ENCODE results near the gene RPS6KA6. TPM values are rescaled to one million over a fixed set of nuclear protein-coding genes. Genes with fewer than 3 reads are reported as not detected.

Gene RPS6KA6
- total RNA-seq, 4 donors from 2014 or later, result 2.2 to 16.4 (median 12.4) TPM

GRCh38 chrX:84219551-84219950 lies 31.6 kb upstream of the RPS6KA6 start:
- Histone ChIP-seq H3K4me3 (no peak overlapping the region), H3K27ac (no peak overlapping the region), H3K9me3 (no peaks in the 10 kb centered on the region), H3K27me3 (no peaks in the 10 kb centered on the region), H3K36me3 (no peaks in the 10 kb centered on the region), H3K4me1 (no peaks in the 10 kb centered on the region)
- in situ Hi-C loops (cut with MboI; ENCODE audit: low pct_ligation_motif_present in 1 of 4, low pct_unique_long_range_greater_than_20kb in 1 of 4, low sequenced_read_pairs in 3 of 4) (no loop called here), intact Hi-C loops (cut with DNase I; ENCODE audit: low total_unique reads) (no loop called here)
- WGBS, 2 donors (ENCODE audit: low coverage in 1 of 2), result 36 to 100% methylated on average over 1 of the region's 1 CpG
- no peak for DNase-seq
- no peak for TF ChIP-seq EP300 (IDR thresholded peaks at IDR 0.05; ENCODE audit: low read depth)
- no peak for TF ChIP-seq POLR2A (IDR thresholded peaks at IDR 0.05)
- no peak for TF ChIP-seq CTCF (IDR thresholded peaks at IDR 0.05)
- TF ChIP-seq POLR2AphosphoS5 (IDR thresholded peaks at IDR 0.05), result no peak

DNA sequence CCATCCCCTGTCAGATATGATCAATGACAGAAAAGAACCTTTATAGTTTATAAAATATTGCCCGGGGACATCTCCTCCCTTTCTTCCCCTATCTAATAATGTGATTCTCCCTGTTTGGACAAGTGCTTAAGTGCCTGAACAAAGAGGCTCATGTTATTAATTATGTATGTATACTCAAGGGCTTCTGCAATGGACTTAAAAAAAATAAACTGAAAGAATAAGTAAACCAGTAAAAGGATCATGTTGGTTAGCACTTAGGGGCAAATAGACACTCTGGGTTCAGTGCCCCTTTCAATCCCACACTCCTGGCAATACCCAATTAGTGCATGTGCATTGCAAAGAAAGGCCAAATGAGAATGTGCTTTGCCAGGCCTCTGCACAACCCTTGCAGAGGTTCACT lies 30.7 kb upstream of the RPS6KA6 start:
- H3K4me1 ChIP-seq, result no peaks in the 10 kb centered on the region
- no peaks in the 10 kb centered on the region for H3K27me3 ChIP-seq
- H3K9me3 ChIP-seq, result no peaks in the 10 kb centered on the region
- 72% methylated on average over 1 of the region's 1 CpG; no CpG with 5 or more reads in 1 of the 2 donors for WGBS, 2 donors (ENCODE audit: low coverage in 1 of 2)
- no peak for DNase-seq
- intact Hi-C loops (cut with DNase I; ENCODE audit: low total_unique reads) (no loop called here), in situ Hi-C loops (cut with MboI; ENCODE audit: low pct_ligation_motif_present in 1 of 4, low pct_unique_long_range_greater_than_20kb in 1 of 4, low sequenced_read_pairs in 3 of 4) (no loop called here)
- H3K36me3 ChIP-seq, result no peaks in the 10 kb centered on the region
- TF ChIP-seq POLR2A (IDR thresholded peaks at IDR 0.05), result no peak
- TF ChIP-seq CTCF (IDR thresholded peaks at IDR 0.05), result no peak
- TF ChIP-seq EP300 (IDR thresholded peaks at IDR 0.05; ENCODE audit: low read depth), result no peak
- TF ChIP-seq POLR2AphosphoS5 (IDR thresholded peaks at IDR 0.05), result no peak
- H3K4me3 ChIP-seq, result no peak overlapping the region
- H3K27ac ChIP-seq, result no peak overlapping the region

- Histone ChIP-seq H3K9me3 (no peaks in the 10 kb centered on the region), H3K27ac (no peak overlapping the region), H3K27me3 (no peaks in the 10 kb centered on the region), H3K4me1 (no peaks in the 10 kb centered on the region), H3K4me3 (no peak overlapping the region), H3K36me3 (no peaks in the 10 kb centered on the region)
- in situ Hi-C loops (cut with MboI; ENCODE audit: low pct_ligation_motif_present in 1 of 4, low pct_unique_long_range_greater_than_20kb in 1 of 4, low sequenced_read_pairs in 3 of 4), result no loop called here
- no peak for DNase-seq
- no peak for TF ChIP-seq POLR2AphosphoS5 (IDR thresholded peaks at IDR 0.05)
- TF ChIP-seq POLR2A (IDR thresholded peaks at IDR 0.05), result no peak
- no peak for TF ChIP-seq EP300 (IDR thresholded peaks at IDR 0.05; ENCODE audit: low read depth)
- no peak for TF ChIP-seq CTCF (IDR thresholded peaks at IDR 0.05)
- intact Hi-C loops (cut with DNase I; ENCODE audit: low total_unique reads), result no loop called here
- 49 to 50% methylated on average over 1 to 2 of the region's 2 CpGs for WGBS, 2 donors (ENCODE audit: low coverage in 1 of 2)
These were observed 28.9 kb upstream of the RPS6KA6 start for GRCh38 chrX:84216881-84217280.

GRCh38 chrX:84216406-84216805 lies 28.4 kb upstream of the RPS6KA6 start:
- no peak overlapping the region for H3K27ac ChIP-seq
- no peaks in the 10 kb centered on the region for H3K9me3 ChIP-seq
- in situ Hi-C loops (cut with MboI; ENCODE audit: low pct_ligation_motif_present in 1 of 4, low pct_unique_long_range_greater_than_20kb in 1 of 4, low sequenced_read_pairs in 3 of 4) (no loop called here), intact Hi-C loops (cut with DNase I; ENCODE audit: low total_unique reads) (no loop called here)
- no peaks in the 10 kb centered on the region for H3K27me3 ChIP-seq
- 69% methylated on average over 5 of the region's 5 CpGs; no CpG with 5 or more reads in 1 of the 2 donors for WGBS, 2 donors (ENCODE audit: low coverage in 1 of 2)
- H3K4me1 ChIP-seq, result no peaks in the 10 kb centered on the region
- DNase-seq, result no peak
- TF ChIP-seq POLR2AphosphoS5 (IDR thresholded peaks at IDR 0.05) (no peak), CTCF (IDR thresholded peaks at IDR 0.05) (no peak), POLR2A (IDR thresholded peaks at IDR 0.05) (no peak), EP300 (IDR thresholded peaks at IDR 0.05; ENCODE audit: low read depth) (no peak)
- no peak overlapping the region for H3K4me3 ChIP-seq
- no peaks in the 10 kb centered on the region for H3K36me3 ChIP-seq

Data from transverse colon (tissue), 4 donors.